Fibroblast of the aortic adventitia (primary cell): ENCODE measurements around the gene PPP4R1. TPM values are rescaled to one million over a fixed set of nuclear protein-coding genes. Genes with fewer than 3 reads are reported as not detected.

Experiments used
- DNase-seq: peaks from one replicate; pipeline ENCODE4 v3.0.0-alpha.2; 2010; ENCODE audit warnings: low read depth
- H3K4me3 ChIP-seq: 2 replicates; pipeline ENCODE4 v1.5.1; 2011; ENCODE audit warnings: low read depth, mild to moderate bottlenecking, control low read depth, low read length, moderate library complexity
- total RNA-seq: library from RNA; depleted of rRNA; stranded (reverse); fragments of >200 nt; gene quantifications from 2 replicates; pipeline ENCODE4 v1.2.3, GENCODE V29; 2012; ENCODE audit warnings: low replicate concordance
- TF ChIP-seq, protein P1 (sequence below): IDR thresholded peaks from 2 replicates; pipeline ENCODE4 v1.5.1; 2011; ENCODE audit warnings: mild to moderate bottlenecking, low read length, control low read depth, inconsistent platforms; ENCODE audit not compliant: insufficient read depth

PPP4R1 gene
- total RNA-seq, 1 donor: 107 TPM

DNA sequence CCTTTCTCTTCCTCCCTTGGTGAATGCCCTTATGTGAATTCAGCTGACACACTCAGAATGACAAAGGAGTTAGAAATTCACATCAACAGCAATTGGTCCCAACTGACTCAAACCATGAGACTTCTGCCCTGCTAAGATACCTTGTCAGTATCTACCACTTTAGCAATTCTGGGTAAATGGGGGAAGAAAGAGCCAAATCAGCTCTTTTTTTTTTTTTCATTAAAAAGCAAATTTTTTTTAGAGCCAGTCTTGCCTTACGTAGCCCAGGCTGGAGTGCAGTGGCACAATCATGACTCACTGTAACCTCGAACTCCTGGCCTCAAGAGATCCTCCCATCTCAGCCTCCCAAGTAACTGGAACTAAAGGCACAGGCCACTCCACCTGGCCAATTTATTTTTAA lies 1.7 kb upstream of the PPP4R1 start:
- no peak for DNase-seq
- no peak overlapping the region for H3K4me3 ChIP-seq
- TF ChIP-seq, protein P1, sequence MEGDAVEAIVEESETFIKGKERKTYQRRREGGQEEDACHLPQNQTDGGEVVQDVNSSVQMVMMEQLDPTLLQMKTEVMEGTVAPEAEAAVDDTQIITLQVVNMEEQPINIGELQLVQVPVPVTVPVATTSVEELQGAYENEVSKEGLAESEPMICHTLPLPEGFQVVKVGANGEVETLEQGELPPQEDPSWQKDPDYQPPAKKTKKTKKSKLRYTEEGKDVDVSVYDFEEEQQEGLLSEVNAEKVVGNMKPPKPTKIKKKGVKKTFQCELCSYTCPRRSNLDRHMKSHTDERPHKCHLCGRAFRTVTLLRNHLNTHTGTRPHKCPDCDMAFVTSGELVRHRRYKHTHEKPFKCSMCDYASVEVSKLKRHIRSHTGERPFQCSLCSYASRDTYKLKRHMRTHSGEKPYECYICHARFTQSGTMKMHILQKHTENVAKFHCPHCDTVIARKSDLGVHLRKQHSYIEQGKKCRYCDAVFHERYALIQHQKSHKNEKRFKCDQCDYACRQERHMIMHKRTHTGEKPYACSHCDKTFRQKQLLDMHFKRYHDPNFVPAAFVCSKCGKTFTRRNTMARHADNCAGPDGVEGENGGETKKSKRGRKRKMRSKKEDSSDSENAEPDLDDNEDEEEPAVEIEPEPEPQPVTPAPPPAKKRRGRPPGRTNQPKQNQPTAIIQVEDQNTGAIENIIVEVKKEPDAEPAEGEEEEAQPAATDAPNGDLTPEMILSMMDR: no peak

DNA sequence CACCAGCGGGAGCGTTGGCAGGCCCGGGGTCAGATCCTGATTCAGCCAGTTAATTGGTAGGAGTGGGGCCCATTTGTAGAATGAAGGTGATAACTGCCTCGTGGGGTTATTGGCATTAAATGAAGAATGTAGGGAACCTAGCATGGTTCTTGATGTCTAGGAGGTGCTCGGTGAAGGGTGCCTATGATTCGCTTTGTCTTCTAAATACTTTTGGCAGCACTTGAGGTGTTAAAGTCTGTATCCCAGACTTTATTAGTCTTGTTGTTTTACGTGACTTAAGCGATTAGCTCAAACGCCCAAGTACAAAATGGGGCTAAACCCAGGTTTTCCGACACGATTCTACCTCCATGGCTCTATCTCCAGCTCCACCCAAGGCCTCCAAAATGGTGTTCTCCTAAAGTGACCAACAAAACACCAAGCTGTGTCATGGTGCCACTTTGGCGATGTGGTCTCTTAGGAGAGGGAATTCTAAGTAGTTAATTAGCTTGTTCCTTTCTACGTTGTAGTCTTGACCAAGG lies 980 bp upstream of the PPP4R1 start:
- DNase-seq: no peak
- TF ChIP-seq, protein P1: no peak
- H3K4me3 ChIP-seq: peak overlapping the region; percentile 63

DNA sequence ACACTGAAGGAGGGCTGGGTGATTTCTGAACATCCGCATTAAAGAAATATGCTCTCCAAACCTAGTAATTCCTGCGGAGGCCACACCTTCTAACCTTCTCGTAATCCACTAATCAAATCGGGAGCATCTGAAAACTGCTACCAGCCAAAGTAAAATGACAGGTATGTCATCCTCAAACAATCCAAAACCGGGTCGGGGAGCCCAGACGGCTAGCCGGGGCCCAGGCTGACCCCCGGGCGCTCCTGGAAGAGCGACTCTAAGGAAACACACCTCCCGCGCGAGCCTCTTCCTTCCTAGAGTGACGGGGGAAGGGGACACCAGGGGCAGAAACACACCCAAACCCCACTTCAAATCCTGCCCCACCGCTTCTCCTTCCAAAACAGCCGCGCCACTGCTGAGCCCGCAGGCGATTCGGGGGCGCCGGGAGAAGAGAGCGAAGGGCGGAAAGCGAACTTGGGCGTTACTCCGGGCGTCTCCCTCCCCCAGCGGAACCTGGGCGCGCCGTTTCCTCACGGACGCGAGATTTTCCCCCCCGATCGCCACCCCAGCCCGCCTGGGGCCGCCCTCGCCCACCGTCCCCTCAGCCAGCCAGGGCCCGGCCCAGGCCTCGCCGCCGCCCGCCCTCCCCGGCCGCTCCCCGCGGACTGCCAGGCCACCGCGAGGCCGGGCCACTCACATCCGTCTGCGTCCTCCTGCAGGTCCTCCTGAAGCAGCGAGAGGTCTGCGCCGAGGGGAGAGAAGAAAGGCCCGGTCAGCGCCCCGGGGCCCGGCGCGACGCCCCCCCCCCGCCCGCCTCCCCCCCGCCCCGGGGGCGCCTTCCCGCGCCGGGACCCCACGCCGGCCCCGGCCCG lies 584 bp downstream of the PPP4R1 start:
- H3K4me3 ChIP-seq: peak overlapping the region; percentile 79
- TF ChIP-seq, protein P1: no peak
- peak; percentile 47 for DNase-seq

DNA sequence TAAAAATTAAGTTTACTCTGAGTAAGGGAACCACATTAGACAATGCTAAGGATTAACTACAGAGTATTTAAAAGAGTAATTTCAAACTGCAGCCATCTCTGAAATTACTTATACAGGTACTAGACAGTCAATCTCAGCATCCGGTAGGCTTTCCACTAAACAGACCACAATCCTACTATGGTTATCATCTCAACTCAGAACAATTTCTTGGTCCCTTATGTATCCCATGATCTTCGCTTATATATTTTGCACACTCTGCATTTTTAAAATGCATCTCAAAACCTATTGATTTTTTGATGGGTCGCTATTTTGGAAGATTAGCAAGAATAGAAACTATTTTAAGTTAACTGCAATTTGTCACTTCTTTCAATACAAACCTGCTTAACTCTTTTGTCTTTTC lies 1.4 kb downstream of the PPP4R1 start:
- TF ChIP-seq, protein P1: no peak
- DNase-seq: no peak
- H3K4me3 ChIP-seq: peak overlapping the region; percentile 79

DNA sequence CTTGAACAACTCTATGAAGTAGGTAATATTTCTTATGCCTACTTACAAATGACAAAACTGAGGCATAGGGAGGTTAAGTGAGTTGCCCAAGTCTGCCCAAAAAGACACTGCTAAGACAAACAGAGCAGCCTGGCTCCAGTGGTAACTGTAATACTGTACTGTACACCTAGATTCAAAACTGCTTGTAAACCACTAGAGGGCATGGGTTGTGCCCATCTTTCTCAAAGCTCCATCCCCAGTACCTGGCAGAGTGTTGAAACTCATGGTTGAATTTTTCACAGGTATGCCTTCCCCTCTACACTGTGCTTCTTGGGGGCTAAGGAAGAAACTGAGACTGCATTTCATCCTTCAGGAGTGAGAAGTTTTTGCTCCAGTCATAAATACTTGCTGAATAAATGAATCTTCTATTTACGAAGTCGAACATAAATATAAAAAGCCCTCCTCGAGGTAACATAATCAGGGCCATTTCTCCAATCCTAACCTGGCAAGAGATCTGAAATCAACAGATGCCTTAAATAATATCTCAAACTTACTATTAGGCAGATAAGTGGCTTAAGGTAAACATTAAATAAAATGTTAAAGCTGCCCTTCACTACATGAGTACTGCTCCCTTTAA lies 2.0 kb downstream of the PPP4R1 start:
- peak; percentile 63 for DNase-seq
- H3K4me3 ChIP-seq: peak overlapping the region; percentile 79
- TF ChIP-seq, protein P1: peak; percentile 76

DNA sequence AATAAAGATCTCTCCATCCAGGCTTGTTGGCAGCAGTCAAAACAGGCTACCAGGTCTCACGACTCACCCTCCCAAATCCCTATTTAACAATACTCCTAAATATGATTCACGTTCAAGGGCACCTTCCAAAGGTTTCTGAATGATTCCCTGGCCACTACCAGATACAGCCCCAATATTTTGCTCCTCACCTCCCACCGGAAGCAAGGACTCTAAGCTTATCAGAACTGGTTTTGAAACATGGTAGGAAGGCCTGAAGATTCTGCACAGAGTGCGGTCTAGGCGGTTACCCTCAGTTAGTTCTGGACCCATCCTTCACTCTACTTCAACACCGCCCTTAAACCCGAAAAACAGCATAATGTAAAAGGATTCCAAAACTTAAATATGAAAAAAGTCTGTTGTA lies 5.2 kb downstream of the PPP4R1 start:
- TF ChIP-seq, protein P1: no peak
- no peak for DNase-seq
- no peak overlapping the region for H3K4me3 ChIP-seq
